HepG2 (cell line): ENCODE measurements around the gene C2. TPM values are rescaled to one million over a fixed set of nuclear protein-coding genes. Genes with fewer than 3 reads are reported as not detected.

Experiments used
- FOXJ3 ChIP-seq: sonication (generic); formaldehyde crosslinking; IDR thresholded peaks from 2 replicates; pipeline ENCODE4 v1.4.0; 2020; ENCODE audit warnings: missing genetic modification reagents, mild to moderate bottlenecking, borderline replicate concordance
- HNF4A ChIP-seq: sonication (generic); formaldehyde crosslinking; IDR thresholded peaks from 2 replicates; pipeline ENCODE4 v1.4.0; 2020; ENCODE audit warnings: missing genetic modification reagents
- IRF2 ChIP-seq: IDR thresholded peaks from 2 replicates; pipeline ENCODE4 v1.6.1; 2018; ENCODE audit warnings: missing genetic modification reagents, missing compliant biosample characterization
- MBD4 ChIP-seq: IDR thresholded peaks from 2 replicates; pipeline ENCODE4 v1.6.1; 2012; ENCODE audit warnings: low read length, inconsistent platforms, borderline replicate concordance
- MNT ChIP-seq: fragments of 450-650 bp; IDR thresholded peaks from 2 replicates; pipeline ENCODE4 v1.6.1; 2016
- NR0B2 ChIP-seq: sonication (generic); formaldehyde crosslinking; IDR thresholded peaks from 2 replicates; pipeline ENCODE4 v1.4.0; 2020; ENCODE audit warnings: mild to moderate bottlenecking, missing genetic modification reagents
- RFX5 ChIP-seq: IDR thresholded peaks from 2 replicates; pipeline ENCODE4 v1.6.1; 2011; ENCODE audit warnings: low read depth, low read length, improper control_type of control experiment
- SALL1 ChIP-seq: sonication (generic); formaldehyde crosslinking; IDR thresholded peaks from 2 replicates; pipeline ENCODE4 v1.8.0; 2022; ENCODE audit warnings: mild to moderate bottlenecking, missing genetic modification reagents
- SMC3 ChIP-seq: IDR thresholded peaks from 2 replicates; pipeline ENCODE4 v1.6.1; 2011; ENCODE audit warnings: low read length, improper control_type of control experiment
- SNRNP70 ChIP-seq: fragments of 200-400 bp; formaldehyde crosslinking; IDR thresholded peaks from 2 replicates; pipeline ENCODE4 v1.6.1; 2017; ENCODE audit warnings: mild to moderate bottlenecking, low read depth, low read length, moderate library complexity
- TEAD3 ChIP-seq: optimal IDR thresholded peaks from 2 replicates; pipeline ENCODE3; 2016; ENCODE audit warnings: borderline replicate concordance
- TIGD3 ChIP-seq: sonication (generic); formaldehyde crosslinking; IDR thresholded peaks from 2 replicates; pipeline ENCODE4 v1.5.1; 2020; ENCODE audit warnings: mild to moderate bottlenecking, missing genetic modification reagents, borderline replicate concordance
- ZHX2 ChIP-seq, 2 experiments: sonication (generic) in 1 of 2; formaldehyde crosslinking in 1 of 2; IDR thresholded peaks; 2 replicates each; pipeline versions ENCODE4 v1.6.1 to v1.9.0; 2014 to 2022; ENCODE audit warnings: antibody characterized with exemption in 1 of 2, borderline replicate concordance in 1 of 2, inconsistent platforms in 1 of 2, low read depth in 1 of 2, missing genetic modification reagents in 1 of 2
- ZMYM3 ChIP-seq: sonication (generic); formaldehyde crosslinking; IDR thresholded peaks from 2 replicates; pipeline ENCODE4 v1.5.1; 2020; ENCODE audit warnings: mild to moderate bottlenecking, missing genetic modification reagents
- ZNF30 ChIP-seq: sonication (generic); formaldehyde crosslinking; IDR thresholded peaks from 2 replicates; pipeline ENCODE4 v1.5.0; 2020; ENCODE audit warnings: mild to moderate bottlenecking, missing genetic modification reagents
- ZNF703 ChIP-seq: sonication (generic); formaldehyde crosslinking; IDR thresholded peaks from 2 replicates; pipeline ENCODE4 v1.5.1; 2020; ENCODE audit warnings: missing genetic modification reagents, mild to moderate bottlenecking, moderate library complexity, borderline replicate concordance
- ZNF709 ChIP-seq: sonication (generic); formaldehyde crosslinking; IDR thresholded peaks from 2 replicates; pipeline ENCODE4 v1.5.0; 2020; ENCODE audit warnings: mild to moderate bottlenecking, missing genetic modification reagents
- ZNF75D ChIP-seq: sonication (generic); formaldehyde crosslinking; IDR thresholded peaks from 2 replicates; pipeline ENCODE4 v1.8.1; 2023; ENCODE audit warnings: missing genetic modification reagents, mild to moderate bottlenecking, borderline replicate concordance
- polyA plus RNA-seq, 8 experiments: library from polyadenylated mRNA; depleted of rRNA in 3 of 8; stranded (reverse) in 7 of 8; unstranded in 1 of 8; fragments of >200 nt; fragmentation: Illumina TruSeq in 4 of 8; extraction: Trizol in 4 of 8; gene quantifications; 2 replicates each; pipeline versions ENCODE4 v1.2.1 to v1.2.3, GENCODE V29; 2011 to 2016; ENCODE audit warnings: low read depth in 4 of 8, missing spikeins in 1 of 8, mixed read lengths in 1 of 8; ENCODE audit not compliant: insufficient read depth in 1 of 8
- total RNA-seq, 5 experiments: library from RNA; depleted of rRNA; stranded (reverse); fragments of >200 nt; fragmentation: Illumina TruSeq; extraction: Trizol; gene quantifications; 2 replicates each; pipeline ENCODE4 v1.2.3, GENCODE V29; 2016; ENCODE audit warnings: low read depth in 1 of 5

The C2 gene
- total and polyA plus RNA-seq, 2 of the 13 experiments (the other 11 are each of a cell fraction or from before 2014, with no cell fraction given) = 165 to 307 TPM

- TF ChIP-seq FOXJ3 (CRISPR knock-in tag) (peak; percentile 55; the same call in 1 of the 2 replicates), SNRNP70 (no peak), SALL1 (CRISPR knock-in tag) (peak; percentile 79; the same call in 1 of the 2 replicates), ZHX2 (IDR thresholded peaks at IDR 0.05; ENCODE audit: low read depth) (peak; percentile 99), ZHX2 (CRISPR knock-in tag; IDR thresholded peaks at IDR 0.05; ENCODE audit: borderline replicate concordance) (0 out of 2 replicates have a peak, but pooled peaks have one; percentile 49), ZMYM3 (CRISPR knock-in tag) (no peak; the same call in 1 of the 2 replicates), TEAD3 (CRISPR knock-in tag) (peak; percentile 97), ZNF75D (no peak), TIGD3 (CRISPR knock-in tag) (peak; percentile 13; the same call in 1 of the 2 replicates), HNF4A (CRISPR knock-in tag) (no peak; the same call in none of the 2 replicates), SMC3 (peak; percentile 13; the same call in 1 of the 2 replicates), ZNF709 (CRISPR knock-in tag) (peak; percentile 83; the same call in 1 of the 2 replicates), IRF2 (CRISPR knock-in tag) (peak; percentile 84), ZNF703 (CRISPR knock-in tag) (peak; percentile 59; the same call in 1 of the 2 replicates), MBD4 (no peak), MNT (peak; percentile 34), ZNF30 (CRISPR knock-in tag) (no peak), NR0B2 (peak; percentile 84), RFX5 (peak; percentile 38; the same call in 1 of the 2 replicates)
These were observed 44.6 kb downstream of the C2 start, which contains the start of gene DXO (continued) for GRCh38 chr6:31971993-31972708.
